Endothelial cell of umbilical vein (primary cell): ENCODE data around the gene STK32A.

Experiments
- CTCF ChIP-seq, 2 donors: IDR thresholded peaks; 1 replicate in 1 of 2; 2 replicates in 1 of 2; pipeline ENCODE4 v1.5.1; 2011; ENCODE audit warnings: low read length in 2 of 2, mild to moderate bottlenecking in 2 of 2, moderate library complexity in 2 of 2, control low read depth in 1 of 2, inconsistent platforms in 1 of 2, low read depth in 1 of 2; ENCODE audit not compliant: insufficient read depth in 1 of 2; ENCODE audit errors: extremely low read depth in 1 of 2
- EZH2 ChIP-seq: IDR thresholded peaks from 2 replicates; pipeline ENCODE4 v1.6.1; 2012; ENCODE audit warnings: borderline replicate concordance, low read depth, mild to moderate bottlenecking, moderate library complexity, low read length, inconsistent platforms; ENCODE audit not compliant: severe bottlenecking
- GATA2 ChIP-seq: IDR thresholded peaks from 2 replicates; pipeline ENCODE4 v1.7.0; 2011; ENCODE audit warnings: low read depth, mild to moderate bottlenecking, moderate library complexity, mixed read lengths, low read length; ENCODE audit not compliant: insufficient read length, insufficient read depth
- JUN ChIP-seq: IDR thresholded peaks from 2 replicates; pipeline ENCODE4 v1.6.1; 2011; ENCODE audit warnings: borderline replicate concordance, low read depth; ENCODE audit not compliant: insufficient read length, insufficient read depth
- MAX ChIP-seq: IDR thresholded peaks from 2 replicates; pipeline ENCODE4 v1.6.1; 2011; ENCODE audit not compliant: insufficient read depth, insufficient read length
- POLR2A ChIP-seq: IDR thresholded peaks from 2 replicates; pipeline ENCODE4 v1.6.1; 2012; ENCODE audit warnings: low read depth, mild to moderate bottlenecking, control low read depth, low read length
- POLR2AphosphoS5 ChIP-seq: IDR thresholded peaks from 2 replicates; pipeline ENCODE4 v1.6.1; 2012; ENCODE audit warnings: low read depth, mild to moderate bottlenecking, control low read depth, low read length, moderate library complexity; ENCODE audit not compliant: insufficient read depth

GRCh38 chr5:147321569-147321968 lies 86.7 kb downstream of the STK32A start:
- TF ChIP-seq CTCF (IDR thresholded peaks at IDR 0.05; ENCODE audit: extremely low read depth in 1 of 2, insufficient read depth in 1 of 2, low read depth in 1 of 2, low read length in 2 of 2) (no peak), POLR2A (no peak), MAX (no peak), POLR2AphosphoS5 (no peak), JUN (no peak), EZH2 (no peak), GATA2 (no peak)
